Rectal smooth muscle tissue (tissue), 1 donor: ENCODE data around the gene NCR3LG1.

Experiments
- H3K27ac ChIP-seq: one replicate; pipeline ENCODE4 v1.7.0; 2013; ENCODE audit warnings: low read depth, low read length, inconsistent platforms
- H3K27me3 ChIP-seq: one replicate; pipeline ENCODE4 v1.7.0; 2013; ENCODE audit warnings: low read length; ENCODE audit not compliant: control insufficient read depth, insufficient read depth
- H3K36me3 ChIP-seq: one replicate; pipeline ENCODE4 v1.7.0; 2013; ENCODE audit warnings: low read length; ENCODE audit not compliant: control insufficient read depth, insufficient read depth
- H3K4me1 ChIP-seq: one replicate; pipeline ENCODE4 v1.7.0; 2013; ENCODE audit warnings: low read length; ENCODE audit not compliant: control insufficient read depth, insufficient read depth
- H3K4me3 ChIP-seq: one replicate; pipeline ENCODE4 v1.7.0; 2013; ENCODE audit warnings: low read length
- H3K9ac ChIP-seq: one replicate; pipeline ENCODE4 v1.7.0; 2013; ENCODE audit warnings: low read length

NCR3LG1 gene

DNA sequence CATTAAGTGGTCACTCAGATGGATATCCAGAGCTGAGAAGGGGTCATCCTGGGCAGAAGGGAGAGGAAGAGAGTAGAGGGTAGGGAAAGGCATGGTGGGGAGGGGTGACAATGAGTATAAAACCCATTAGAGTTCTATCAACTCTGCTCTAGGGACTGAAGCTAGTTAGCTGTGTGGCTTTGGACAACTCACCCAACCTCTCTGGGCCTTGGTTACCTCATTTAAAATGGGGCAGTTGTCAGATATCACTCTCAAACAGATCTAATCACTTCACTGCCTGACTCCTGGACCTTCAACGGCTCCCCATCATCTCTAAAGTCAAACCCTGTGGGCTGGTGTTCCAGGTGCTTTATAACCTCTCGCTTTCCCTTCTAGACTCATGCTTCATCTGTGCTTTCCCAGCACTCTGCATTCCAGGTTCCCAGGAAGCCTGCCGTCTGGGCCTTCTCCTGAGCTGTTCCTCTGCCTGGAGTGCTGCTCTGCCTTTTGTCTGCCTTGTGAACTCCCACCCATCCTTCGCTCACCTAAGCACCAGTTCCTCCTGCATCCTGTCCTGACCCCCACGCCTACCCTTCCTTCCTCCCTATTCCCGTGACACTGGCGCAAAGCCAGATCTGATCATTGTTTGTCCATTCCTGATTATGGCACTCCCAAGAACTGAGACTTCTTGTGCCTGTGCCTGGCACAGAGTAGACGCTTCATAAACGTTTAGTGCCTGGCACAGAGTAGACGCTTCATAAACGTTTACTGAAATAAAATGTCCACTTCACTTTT lies 59.2 kb downstream of the NCR3LG1 start:
- no peaks in the 10 kb centered on the region for H3K4me1 ChIP-seq
- no peaks in the 10 kb centered on the region for H3K36me3 ChIP-seq
- H3K4me3 ChIP-seq, result no peak overlapping the region
- H3K27me3 ChIP-seq, result peaks cover 1% of the 10 kb centered on the region
- H3K9ac ChIP-seq, result no peak overlapping the region
- no peak overlapping the region for H3K27ac ChIP-seq

DNA sequence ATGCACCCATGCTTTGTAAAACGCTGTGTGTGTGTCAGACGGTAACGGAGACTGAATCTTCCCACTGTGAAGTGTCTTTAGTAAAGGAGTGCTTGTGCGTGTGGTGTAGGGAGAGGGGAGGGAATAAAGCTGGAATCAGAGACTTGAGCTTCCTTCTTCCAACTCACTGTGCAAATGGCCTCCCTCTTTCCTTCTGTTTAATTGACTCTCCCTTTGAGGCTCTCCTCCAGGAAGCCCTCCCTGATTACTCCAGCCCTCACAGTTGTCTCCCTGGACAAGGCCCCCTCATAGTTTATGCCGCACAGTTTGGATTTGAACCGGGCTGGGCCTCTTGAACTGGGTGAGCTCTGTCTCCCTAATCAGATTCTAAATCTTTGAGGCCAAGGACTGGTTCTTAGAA lies 59.8 kb downstream of the NCR3LG1 start:
- no peak overlapping the region for H3K27ac ChIP-seq
- peaks cover 1% of the 10 kb centered on the region for H3K27me3 ChIP-seq
- no peaks in the 10 kb centered on the region for H3K4me1 ChIP-seq
- H3K36me3 ChIP-seq, result no peaks in the 10 kb centered on the region
- no peak overlapping the region for H3K9ac ChIP-seq
- no peak overlapping the region for H3K4me3 ChIP-seq

DNA sequence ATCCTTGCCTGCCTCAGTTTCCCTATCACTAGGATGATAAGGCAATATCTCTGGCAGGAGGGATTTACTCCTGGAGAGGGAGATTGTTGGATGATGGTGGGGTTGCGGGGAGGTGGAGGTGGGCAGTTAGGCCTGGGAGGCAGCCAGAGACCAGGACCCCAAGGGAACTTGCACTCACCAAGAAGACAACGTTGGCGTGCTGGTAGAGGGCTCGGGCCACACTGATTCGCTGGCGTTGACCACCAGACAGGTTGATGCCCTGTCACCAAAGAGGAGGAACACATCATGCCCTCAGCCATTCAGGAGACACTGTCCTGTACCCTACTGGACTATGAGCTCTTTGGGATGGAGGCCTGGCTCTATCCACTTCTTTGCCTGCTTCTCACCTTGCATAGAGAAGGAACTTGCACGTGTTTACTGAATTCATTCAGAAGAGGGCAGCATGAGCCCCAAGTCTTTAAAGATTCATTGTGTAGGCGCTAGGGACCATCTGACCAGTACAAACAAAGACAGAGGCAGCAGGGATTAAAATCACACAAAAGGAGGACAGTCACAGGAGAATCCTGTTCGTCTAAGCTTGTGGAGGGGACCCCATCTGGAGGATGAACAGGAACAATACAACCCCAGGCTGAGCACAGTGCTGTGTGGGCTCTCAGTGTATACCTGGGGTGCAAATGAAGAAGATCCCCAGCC lies 61.0 kb downstream of the NCR3LG1 start:
- no peak overlapping the region for H3K9ac ChIP-seq
- H3K27me3 ChIP-seq, result peaks cover 1% of the 10 kb centered on the region
- no peaks in the 10 kb centered on the region for H3K4me1 ChIP-seq
- no peaks in the 10 kb centered on the region for H3K36me3 ChIP-seq
- no peak overlapping the region for H3K27ac ChIP-seq
- H3K4me3 ChIP-seq, result no peak overlapping the region

DNA sequence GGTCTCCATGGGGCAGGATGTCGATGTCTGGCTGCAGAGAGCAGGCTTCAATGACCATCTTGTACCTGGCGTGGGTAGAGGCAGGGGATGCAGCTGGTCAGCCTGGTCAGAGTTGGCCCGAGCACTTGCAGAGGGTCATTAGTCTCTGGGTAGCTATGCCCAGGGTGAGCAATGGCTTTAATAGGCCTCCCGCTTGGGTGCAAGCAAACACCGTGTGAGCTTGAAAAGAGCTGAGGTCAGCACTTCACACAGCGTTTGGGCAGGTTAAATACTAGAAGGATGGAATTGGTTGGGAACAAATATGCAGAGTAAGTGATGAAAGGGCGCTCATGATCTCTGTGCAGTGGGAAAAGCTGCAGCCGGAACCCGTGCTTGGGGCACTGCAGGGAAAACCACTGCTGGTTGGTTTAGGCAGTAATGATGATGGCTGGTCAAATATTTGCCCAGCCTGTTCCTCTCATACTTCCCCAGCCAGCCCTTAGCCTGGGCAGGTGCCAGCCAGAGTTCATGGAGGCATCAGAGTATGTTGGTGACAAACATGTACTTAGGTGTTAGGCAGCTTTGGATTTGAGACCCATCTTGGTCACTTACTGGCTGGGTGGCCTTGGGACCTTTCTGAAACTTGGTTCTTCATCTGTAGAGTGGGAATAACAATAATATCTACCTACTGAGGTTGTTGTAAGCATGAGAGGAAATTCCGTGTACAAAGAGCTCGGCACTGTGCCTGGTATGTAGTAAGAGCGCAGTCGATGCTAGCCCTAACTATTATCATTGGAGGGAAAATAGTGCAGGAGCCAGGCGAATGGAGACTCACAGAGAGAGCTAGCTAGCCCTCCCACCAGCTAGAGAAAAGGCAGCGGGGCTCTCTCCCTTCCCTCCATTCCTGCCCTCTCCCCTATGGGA lies 62.1 kb downstream of the NCR3LG1 start:
- no peaks in the 10 kb centered on the region for H3K36me3 ChIP-seq
- H3K9ac ChIP-seq, result no peak overlapping the region
- H3K27me3 ChIP-seq, result peaks cover 1% of the 10 kb centered on the region
- no peak overlapping the region for H3K27ac ChIP-seq
- H3K4me1 ChIP-seq, result no peaks in the 10 kb centered on the region
- no peak overlapping the region for H3K4me3 ChIP-seq

DNA sequence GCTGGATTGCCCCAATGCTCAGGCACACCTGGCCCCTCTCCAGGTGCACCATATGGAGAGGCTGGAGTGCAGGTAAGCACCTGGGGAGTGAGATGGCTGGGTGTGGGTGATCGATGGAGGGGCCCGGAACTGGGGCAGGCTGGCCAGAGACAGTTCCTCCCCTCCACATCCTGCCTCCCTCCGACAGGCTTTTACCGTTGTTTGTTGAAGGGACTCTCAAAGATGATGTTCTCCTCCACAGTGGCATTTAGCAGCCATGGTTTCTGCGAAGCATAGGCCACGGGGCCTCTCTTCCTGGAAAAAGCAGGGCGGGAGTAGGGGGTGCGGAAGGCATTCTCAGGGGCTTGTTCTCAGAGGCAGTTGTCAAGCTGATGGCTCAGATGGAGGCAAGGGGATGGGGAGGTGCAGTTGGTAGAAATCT lies 62.7 kb downstream of the NCR3LG1 start:
- Histone ChIP-seq H3K9ac (no peak overlapping the region), H3K27ac (no peak overlapping the region), H3K27me3 (peaks cover 1% of the 10 kb centered on the region), H3K36me3 (no peaks in the 10 kb centered on the region), H3K4me3 (no peak overlapping the region), H3K4me1 (no peaks in the 10 kb centered on the region)

DNA sequence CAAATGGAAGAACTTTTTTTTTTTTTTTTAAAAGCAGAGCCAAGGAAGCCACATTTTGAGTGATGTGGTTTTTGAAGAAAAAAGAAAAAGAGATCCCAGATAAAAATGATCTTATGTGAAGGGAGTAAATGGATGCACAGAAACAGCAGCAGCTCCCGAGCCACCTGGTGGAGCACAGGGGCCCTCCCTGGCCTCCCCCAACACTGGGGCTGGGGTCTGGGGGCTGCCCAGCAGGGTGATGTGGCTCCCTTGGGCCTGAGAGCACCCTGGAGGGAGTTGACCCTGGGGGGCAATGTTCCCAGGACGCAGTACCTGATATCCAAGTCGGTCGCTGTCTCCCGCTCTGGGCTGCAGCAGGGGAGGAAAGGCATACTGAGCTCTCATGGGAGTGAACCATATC lies 63.4 kb downstream of the NCR3LG1 start:
- Histone ChIP-seq H3K4me1 (no peaks in the 10 kb centered on the region), H3K27me3 (peaks cover 1% of the 10 kb centered on the region), H3K36me3 (no peaks in the 10 kb centered on the region), H3K9ac (no peak overlapping the region), H3K27ac (no peak overlapping the region), H3K4me3 (no peak overlapping the region)

DNA sequence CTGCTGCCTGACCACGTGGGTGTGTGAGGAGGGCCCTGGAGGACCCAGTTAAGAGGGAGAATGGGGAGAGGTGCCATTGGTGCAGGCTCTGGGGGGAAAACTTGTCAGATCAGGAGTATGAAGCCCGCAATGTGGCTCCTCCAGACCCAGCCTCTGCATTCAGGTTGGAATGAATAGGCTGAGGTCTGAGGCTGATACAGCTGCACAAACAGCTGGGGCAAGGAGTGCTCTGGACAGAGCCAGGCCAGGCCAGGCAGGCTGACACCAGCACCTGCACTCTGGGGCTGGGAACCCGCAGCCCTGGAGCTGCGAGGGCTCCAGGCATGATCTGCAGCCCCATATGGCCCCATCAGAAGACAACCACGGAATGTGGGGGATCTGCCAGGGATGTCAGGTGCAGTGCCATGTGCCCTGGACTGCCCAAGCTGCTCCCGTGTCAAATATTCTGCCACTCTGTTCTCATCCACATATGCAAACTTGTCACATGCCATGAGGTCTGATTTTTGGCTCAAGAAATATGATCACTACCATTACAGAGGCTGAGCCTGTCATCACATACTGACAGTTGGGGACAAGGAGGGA lies 64.0 kb downstream of the NCR3LG1 start:
- H3K27ac ChIP-seq, result no peak overlapping the region
- H3K36me3 ChIP-seq, result no peaks in the 10 kb centered on the region
- no peak overlapping the region for H3K9ac ChIP-seq
- no peaks in the 10 kb centered on the region for H3K4me1 ChIP-seq
- H3K27me3 ChIP-seq, result peaks cover 1% of the 10 kb centered on the region
- no peak overlapping the region for H3K4me3 ChIP-seq

DNA sequence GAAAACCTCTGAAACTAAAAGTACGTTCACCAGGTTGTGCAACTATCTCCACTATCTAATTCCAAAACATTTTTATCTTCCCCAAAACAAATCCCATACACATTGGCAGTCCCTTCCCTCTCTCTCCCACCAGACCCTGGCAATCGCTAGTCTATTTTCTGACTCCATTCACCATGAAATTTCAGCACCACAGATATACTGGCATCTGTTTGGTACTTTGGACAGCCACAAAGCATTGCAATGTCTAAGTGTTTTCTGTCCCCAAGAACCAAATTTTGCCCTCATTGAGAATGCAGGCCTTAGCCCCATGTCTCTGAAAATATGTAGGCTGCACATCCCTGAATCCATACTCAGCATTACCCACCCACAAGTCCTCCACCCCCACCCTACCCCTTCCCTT lies 64.9 kb downstream of the NCR3LG1 start:
- Histone ChIP-seq H3K27ac (no peak overlapping the region), H3K9ac (no peak overlapping the region), H3K4me1 (no peaks in the 10 kb centered on the region), H3K4me3 (no peak overlapping the region), H3K27me3 (peaks cover 1% of the 10 kb centered on the region), H3K36me3 (no peaks in the 10 kb centered on the region)

DNA sequence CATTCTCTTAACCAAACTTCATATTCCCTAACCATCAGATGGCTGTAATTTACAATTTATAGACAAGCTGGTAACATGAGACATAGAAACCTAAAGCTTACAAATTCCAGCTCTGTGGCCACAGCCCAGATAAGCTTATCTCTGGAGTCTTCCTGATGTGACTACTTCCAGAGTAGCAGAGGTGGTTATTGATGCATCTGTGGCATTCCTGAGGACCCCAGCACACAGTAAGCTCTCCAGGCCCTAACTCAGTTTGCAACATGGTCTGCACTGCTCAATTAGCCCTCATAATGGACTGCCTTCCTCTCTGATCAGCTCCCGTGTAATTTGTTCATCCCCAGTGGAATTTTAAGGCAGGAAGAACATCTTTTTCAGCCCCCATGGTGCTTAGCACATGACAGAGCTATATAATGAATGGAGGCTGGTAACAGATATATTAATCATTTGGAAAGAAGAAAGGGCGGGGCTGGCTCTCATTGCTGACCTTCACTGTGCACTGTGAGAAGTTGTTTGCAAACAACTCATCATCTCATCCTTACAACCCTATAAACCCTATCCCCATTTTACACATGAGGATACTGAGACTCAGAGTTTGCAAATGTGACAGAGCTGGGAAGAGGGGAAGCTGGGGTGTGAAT lies 67.0 kb downstream of the NCR3LG1 start:
- no peak overlapping the region for H3K9ac ChIP-seq
- no peaks in the 10 kb centered on the region for H3K4me1 ChIP-seq
- no peaks in the 10 kb centered on the region for H3K36me3 ChIP-seq
- no peak overlapping the region for H3K27ac ChIP-seq
- peaks cover 3% of the 10 kb centered on the region for H3K27me3 ChIP-seq
- H3K4me3 ChIP-seq, result no peak overlapping the region

DNA sequence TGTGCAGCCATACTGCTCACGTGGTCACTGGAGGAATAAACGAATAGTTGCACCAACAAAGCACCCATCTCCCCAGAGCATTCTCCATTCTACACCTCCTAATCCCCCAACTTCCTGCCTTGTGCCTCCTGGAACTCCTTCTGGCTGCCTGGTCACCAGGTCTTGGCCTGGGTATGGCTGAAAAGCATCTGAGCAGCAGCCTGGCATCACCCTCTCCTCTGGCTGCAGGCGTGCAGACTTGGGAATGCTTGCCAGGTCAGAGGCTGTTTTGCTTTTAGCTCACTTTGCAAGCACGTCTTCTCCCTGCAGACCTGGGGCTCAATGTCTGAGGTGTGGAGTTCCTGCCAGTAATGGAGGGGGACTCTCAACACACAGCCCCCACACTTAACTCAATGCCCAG lies 70.2 kb downstream of the NCR3LG1 start:
- H3K4me3 ChIP-seq, result no peak overlapping the region
- H3K27me3 ChIP-seq, result peaks cover 2% of the 10 kb centered on the region
- no peaks in the 10 kb centered on the region for H3K36me3 ChIP-seq
- no peak overlapping the region for H3K9ac ChIP-seq
- no peak overlapping the region for H3K27ac ChIP-seq
- no peaks in the 10 kb centered on the region for H3K4me1 ChIP-seq

DNA sequence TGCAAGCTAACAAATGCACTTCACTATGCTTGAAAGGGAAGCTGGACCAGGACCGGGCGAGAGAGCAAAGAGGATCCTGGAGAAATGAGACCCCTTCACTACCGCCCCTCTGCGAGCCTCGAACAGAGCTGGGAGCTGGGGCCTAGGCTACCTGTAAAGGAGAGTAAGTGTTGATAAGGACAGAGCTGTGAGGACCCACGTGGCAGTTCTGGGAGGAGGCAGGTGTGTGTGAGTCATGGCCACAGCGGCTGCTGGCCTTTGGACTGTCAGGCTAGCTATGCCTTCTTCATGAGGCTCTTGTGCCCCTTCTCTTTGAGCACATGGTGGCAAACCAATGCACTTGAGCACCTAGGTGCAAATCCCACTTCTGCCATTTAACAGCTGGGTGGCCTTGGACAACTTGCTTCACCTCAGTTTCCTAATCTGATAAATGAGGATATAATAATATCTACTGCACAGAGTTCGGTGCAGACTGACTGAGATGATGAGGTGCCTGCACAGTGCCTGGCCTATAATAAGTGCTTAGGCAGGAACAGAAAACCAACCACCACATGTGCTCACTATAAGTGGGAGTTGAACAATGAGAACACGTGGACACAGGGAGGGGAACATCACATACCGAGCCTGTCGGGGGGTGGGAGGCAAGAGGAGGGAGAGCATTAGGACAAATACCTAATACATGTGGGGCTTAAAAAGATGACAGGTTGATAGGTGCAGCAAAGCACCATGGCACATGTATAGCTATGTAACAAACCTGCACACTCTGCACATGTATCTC lies 72.1 kb downstream of the NCR3LG1 start:
- Histone ChIP-seq H3K4me1 (no peaks in the 10 kb centered on the region), H3K27ac (no peak overlapping the region), H3K27me3 (peaks cover 2% of the 10 kb centered on the region), H3K4me3 (no peak overlapping the region), H3K36me3 (no peaks in the 10 kb centered on the region), H3K9ac (no peak overlapping the region)
